ENCODE measurements around the gene MRI1.

GRCh38 chr19:13764101-13764807 lies at the start of gene MRI1:
- TF ChIP-seq ZNF274 (IDR thresholded peaks at IDR 0.05; ENCODE audit: insufficient read depth, insufficient read length), result no peak
- no peak for TF ChIP-seq CTCF (IDR thresholded peaks at IDR 0.05 in 2 of 3, conservative IDR thresholded peaks at IDR 0.05 in 1 of 3; ENCODE audit: control insufficient read depth in 2 of 3, extremely low read depth in 1 of 3, insufficient read depth in 1 of 3, low read depth in 3 of 3, low read length in 3 of 3)
- TF ChIP-seq YY1 (IDR thresholded peaks at IDR 0.05; ENCODE audit: low read depth, low read length), result no peak
- no peak for TF ChIP-seq EP300 (IDR thresholded peaks at IDR 0.05; ENCODE audit: borderline replicate concordance in 1 of 2, control insufficient read depth in 1 of 2, low read depth in 2 of 2, low read length in 2 of 2)
- no peak for TF ChIP-seq RCOR1 (conservative IDR thresholded peaks at IDR 0.05; ENCODE audit: low read depth, low read length)
